Lung microvascular endothelial cell (primary cell): ENCODE data around the gene SIRT7. TPM values are rescaled to one million over a fixed set of nuclear protein-coding genes. Genes with fewer than 3 reads are reported as not detected.

Experiments used
- DNase-seq, 2 donors: peaks; one replicate each; pipeline versions ENCODE4 v3.0.0 to v3.0.0-alpha.2; 2010; ENCODE audit warnings: low read depth in 2 of 2
- total RNA-seq: library from RNA; depleted of rRNA; stranded (reverse); fragments of >200 nt; gene quantifications from 2 replicates; pipeline ENCODE4 v1.2.1, GENCODE V29; 2014

The SIRT7 gene
- total RNA-seq: 11.3 and 13.1 TPM in 2 replicates

GRCh38 chr17:81917565-81918332 is at the start of gene SIRT7:
TSS of gene SIRT7 (minus strand) at chr17:81918176. CDS start at chr17:81918131, 45 bp downstream.
- DNase-seq: peak; percentile 69 to 84

DNA sequence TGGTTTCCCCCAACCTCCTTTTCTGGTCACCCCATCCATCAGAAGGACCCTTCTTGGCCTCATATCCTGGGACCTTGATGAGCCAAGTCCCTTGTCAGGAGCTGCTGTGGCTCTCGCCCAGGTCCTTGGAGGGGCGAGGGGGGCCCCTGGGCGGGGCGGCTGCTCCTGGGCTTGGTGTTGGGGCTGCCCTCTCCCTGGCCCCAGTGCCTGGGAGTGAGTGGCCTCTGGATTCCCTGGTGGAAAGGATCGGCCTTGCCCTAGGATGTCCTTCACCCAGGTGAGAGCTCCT is 49.2 kb upstream of the SIRT7 start:
- DNase-seq: no peak

DNA sequence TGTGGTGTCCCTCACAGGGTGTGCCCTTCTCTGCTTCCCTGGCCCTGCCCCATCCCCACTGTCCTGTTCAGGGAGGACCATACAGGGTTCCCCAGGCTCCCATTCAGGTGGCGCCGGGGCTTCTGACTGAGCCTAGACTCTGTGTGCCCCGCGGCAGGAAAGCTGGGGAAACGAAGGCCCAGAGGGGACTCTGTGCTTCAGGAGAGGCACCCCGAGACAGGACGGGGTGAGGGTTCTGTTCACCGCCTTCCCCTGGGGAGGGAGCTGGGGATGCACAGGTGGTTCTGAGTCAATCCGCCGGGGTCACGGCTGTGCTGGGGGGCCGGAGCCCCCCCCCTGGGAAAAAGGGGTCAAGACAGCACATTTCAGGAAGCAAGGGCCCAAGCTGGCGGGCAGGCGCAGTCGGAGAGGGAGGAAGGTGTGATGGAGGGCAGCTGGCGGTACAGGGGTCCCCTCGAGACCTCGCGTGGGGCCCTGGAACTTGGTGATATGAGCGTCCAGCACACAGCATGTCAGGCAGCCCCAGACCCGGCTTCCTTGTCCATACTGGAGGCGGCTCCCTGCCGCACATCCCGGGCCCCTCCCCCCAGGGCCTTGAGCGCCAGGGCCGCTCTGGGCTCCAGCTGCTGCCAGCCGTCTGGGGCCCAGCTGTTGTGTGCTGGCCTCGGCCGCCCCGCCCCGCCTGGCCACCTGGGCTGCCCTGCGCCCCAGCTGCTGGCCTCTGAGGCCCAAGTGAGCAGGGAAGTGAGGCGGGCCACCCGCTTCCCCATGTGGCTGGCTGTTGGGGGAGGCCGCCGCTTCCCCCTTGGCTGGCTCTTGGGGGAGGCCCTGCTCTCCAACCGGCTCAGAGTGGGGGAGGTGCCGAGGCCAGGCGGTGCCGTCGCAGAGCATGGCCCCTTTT is 48.6 kb upstream of the SIRT7 start:
- no peak for DNase-seq

DNA sequence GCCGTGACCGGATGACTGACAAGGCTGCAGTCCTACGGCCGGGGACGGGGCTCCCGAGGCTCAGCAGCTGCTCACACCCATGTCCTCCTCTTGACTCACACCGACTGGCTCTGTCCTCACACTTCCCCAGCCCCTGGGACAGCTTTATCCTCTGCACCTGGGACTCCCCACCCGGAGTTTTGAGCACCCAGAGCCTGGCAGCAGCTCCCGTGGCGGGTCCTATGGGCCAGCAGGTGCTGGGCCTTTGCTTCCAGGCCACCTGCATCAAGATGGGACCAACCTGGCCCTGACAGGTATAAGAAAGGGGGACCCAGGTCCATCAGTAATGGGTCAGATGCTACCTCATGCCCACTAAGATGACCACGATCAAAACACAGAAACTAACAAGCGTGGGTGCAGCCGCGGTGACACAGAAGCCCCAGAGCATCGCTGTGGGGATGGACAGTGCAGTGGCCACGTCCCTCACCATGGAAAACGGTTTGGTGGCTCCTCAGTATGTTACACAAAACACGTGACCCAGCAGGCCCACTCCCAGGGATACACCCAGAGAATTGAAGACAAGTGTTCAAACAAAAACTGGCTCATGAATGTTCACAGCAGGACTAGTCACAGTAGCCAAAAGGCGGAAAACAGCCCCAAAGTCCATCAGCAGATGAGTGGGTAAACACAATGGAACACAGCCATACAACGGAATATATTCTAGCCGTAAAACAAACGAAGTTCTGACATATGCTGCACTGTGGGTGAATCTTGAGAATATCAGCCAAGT is 46.3 kb upstream of the SIRT7 start:
- DNase-seq: no peak

DNA sequence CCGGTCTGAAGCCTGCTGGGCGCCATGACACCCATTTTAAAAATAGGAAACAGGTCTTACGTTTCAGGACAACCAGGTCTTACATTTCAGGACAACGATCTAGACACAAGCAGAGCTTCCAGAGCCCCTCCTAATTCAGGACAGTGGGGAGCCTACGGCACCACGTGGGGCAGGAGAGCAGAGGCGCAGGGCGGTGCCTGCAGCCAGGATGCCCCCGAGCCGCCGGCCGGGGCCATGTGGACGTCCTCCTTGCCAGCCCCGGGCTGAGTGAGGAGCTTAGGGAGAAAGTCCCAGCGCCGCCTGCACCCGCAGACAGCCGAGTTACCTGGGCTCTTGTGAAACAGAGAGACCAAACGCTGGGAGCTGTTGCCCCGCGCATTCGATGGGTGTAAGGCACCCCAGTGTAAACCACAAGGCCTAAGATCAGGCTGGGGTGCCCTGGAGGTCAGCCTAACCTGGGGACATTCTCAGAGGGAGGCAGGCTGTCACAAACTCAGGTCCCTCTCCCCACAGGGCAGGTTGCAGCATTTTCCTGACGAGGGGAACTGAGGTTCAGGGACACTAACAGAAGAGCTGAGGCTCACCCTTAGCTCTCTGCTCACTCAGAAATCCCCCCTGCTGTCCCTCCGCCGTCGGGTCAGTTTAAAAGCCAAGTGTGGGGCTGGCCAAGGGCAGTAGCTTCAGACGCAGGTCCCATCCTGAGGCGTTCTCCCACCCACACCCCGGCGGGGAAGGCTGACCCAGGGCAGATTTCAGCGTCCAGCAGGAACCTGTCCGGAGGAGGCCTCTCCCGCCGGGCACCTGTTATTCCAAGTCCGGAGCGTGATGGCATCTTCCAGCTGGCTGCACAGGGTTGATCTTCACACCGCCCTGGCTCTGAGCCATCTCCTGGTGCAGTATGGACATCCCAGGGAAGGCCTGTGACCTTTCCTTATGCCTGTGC is 44.8 kb upstream of the SIRT7 start:
- no peak for DNase-seq

- no peak for DNase-seq
Observed at GRCh38 chr17:81961521-81962498, 43.8 kb upstream of the SIRT7 start.

DNA sequence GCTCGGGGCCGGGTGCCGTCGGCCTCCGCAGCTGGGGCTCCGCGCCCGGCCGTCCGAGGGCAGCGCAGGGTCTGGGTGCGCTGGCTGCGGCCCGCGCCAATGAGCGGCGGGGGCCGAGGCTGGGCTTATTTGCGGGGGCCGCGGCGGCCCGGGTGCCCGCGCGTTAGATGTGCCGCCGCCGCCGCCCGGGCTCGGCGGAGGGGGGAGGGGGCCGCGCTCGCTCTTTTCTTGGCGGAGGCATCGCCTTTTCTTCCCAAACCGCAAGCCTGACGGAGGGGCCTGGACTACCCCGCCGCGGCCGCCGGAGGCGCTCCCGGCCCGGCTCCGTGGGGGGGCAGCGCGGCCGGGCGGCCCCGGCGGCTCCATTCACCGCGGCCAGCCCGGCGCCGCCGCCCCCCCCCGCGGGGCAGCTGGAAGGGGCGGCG is 43.1 kb upstream of the SIRT7 start, which contains the start of gene NOTUM:
TSS of gene NOTUM (minus strand) at position 101 of the 425 bp plus-strand sequence. CDS start 278 bp downstream, outside the sequence.
- no peak for DNase-seq

- DNase-seq: no peak
Observed at GRCh38 chr17:81960130-81960958, 42.4 kb upstream of the SIRT7 start.

DNA sequence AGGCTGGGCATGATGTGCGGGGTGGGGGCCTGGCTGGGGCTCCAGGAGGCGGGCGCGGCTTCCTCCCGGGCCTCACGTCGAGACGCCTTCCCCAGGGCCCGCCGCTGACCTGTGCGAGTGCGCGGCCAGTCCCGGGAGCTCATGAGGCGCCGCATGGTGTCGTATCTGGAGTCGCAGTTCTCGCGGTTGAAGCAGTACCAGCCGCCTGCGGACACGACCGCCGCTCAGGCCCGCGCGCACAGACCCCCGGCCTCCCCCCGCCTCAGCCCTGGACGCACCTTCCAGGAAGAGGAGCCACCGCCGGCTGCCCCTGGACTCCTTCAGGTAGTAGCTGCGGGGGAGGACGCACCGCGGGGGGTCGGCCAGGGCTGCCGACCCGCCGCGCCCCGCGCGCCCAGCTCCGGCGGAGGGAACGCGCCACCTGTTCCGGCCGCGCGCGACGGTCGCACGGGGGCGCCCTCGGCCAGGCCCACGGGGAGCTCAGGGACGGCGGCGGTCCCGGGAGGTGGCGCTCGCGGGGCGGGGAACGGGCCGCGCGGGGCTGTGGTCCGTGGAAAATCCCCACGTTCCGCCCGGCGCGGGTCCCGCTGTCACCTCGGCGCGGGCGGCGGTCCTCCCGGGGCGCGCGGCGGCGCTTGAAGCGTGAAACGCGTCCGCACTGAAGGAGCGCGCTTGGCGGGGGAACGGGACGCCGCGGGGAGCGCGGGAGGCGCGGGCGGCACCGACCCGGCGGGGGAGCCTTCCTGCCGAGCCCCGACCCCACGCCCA is 41.6 kb upstream of the SIRT7 start:
- DNase-seq: peak; percentile 54 to 76

- DNase-seq: no peak
Observed at GRCh38 chr17:81958633-81959342, 40.8 kb upstream of the SIRT7 start.

GRCh38 chr17:81957691-81958432 is 39.9 kb upstream of the SIRT7 start:
- no peak for DNase-seq

- no peak for DNase-seq
Observed at GRCh38 chr17:81956607-81957589, 38.9 kb upstream of the SIRT7 start.

DNA sequence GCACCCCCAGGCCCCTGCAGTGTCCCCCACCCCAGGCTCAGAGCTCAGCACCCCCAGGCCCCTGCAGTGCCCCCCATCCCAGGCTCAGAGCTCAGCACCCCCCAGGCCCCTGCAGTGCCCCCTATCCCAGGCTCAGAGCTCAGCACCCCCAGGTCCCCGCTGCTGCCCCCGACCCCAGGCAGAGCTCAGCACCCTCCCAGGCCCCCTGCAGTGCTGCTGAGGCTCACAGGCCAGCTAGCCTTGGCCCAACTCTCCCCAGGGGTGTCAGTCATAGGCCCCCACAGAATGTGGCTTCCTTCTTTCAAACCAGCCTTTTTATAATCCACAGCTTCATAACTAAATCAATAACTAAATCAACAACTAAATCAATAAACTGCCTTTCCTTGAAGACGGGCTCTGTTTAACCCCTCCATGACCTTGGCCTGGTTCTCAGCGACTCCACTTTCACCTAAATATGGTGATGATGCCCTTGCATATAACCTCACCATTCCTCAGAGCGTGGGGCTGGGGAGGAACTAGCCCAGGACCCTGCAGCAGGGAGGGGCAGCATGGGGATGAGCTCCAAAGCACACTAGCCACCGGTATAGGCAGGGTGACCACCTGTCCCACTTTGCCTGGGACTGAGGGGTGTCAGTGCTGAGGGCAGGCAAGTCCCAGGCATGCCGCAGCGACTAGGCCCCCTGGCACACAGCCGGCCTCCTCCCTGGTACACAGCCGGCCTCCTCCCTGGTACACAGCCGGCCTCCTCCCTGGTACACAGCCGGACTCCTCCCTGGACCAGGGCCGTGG is 38.0 kb upstream of the SIRT7 start:
- DNase-seq: no peak

- no peak for DNase-seq
Observed at GRCh38 chr17:81955058-81955681, 37.2 kb upstream of the SIRT7 start.
